Parathyroid adenoma (tissue), 2 donors: ENCODE measurements around the gene TMEM255B.

Source experiments
- H2AFZ ChIP-seq: fragments of 300-600 bp; sonication (generic); one replicate; pipeline ENCODE4 v1.7.0; 2017; ENCODE audit warnings: antibody characterized with exemption, mild to moderate bottlenecking
- H3K27ac ChIP-seq: fragments of 300-600 bp; sonication (generic); one replicate; pipeline ENCODE4 v1.7.0; 2017
- H3K27me3 ChIP-seq: fragments of 300-600 bp; sonication (generic); one replicate; pipeline ENCODE4 v1.7.0; 2017; ENCODE audit warnings: low read length; ENCODE audit not compliant: control insufficient read depth, insufficient read depth
- H3K36me3 ChIP-seq: fragments of 300-600 bp; sonication (generic); one replicate; pipeline ENCODE4 v1.7.0; 2017; ENCODE audit warnings: low read length; ENCODE audit not compliant: control insufficient read depth, insufficient read depth
- H3K4me1 ChIP-seq: fragments of 300-600 bp; sonication (generic); one replicate; pipeline ENCODE4 v1.7.0; 2017; ENCODE audit warnings: control low read depth
- H3K4me2 ChIP-seq: fragments of 300-600 bp; sonication (generic); one replicate; pipeline ENCODE4 v1.7.0; 2017; ENCODE audit warnings: low read length
- H3K4me3 ChIP-seq: fragments of 300-600 bp; sonication (generic); one replicate; pipeline ENCODE4 v1.7.0; 2017; ENCODE audit warnings: low read depth, low read length
- H3K79me2 ChIP-seq: fragments of 300-600 bp; sonication (generic); one replicate; pipeline ENCODE4 v1.7.0; 2017; ENCODE audit warnings: control low read depth
- H3K9ac ChIP-seq: fragments of 300-600 bp; sonication (generic); one replicate; pipeline ENCODE4 v1.7.0; 2017; ENCODE audit warnings: mild to moderate bottlenecking
- H3K9me3 ChIP-seq: fragments of 300-600 bp; sonication (generic); one replicate; pipeline ENCODE4 v1.7.0; 2017; ENCODE audit warnings: low read length; ENCODE audit not compliant: control insufficient read depth
- TF ChIP-seq, protein P1 (sequence below): fragments of 300-600 bp; sonication (generic); IDR thresholded peaks from one replicate; pipeline ENCODE4 v1.7.0; 2017; ENCODE audit warnings: antibody characterized with exemption, mild to moderate bottlenecking
- donor health status: primary hyperparathyroidism.

The TMEM255B gene

GRCh38 chr13:113764793-113765563 lies 6.0 kb downstream of the TMEM255B start:
- Histone ChIP-seq H3K9me3 (no peaks in the 10 kb centered on the region), H3K4me1 (no peaks in the 10 kb centered on the region), H3K9ac (no peak overlapping the region), H3K4me2 (no peak overlapping the region), H3K27ac (no peak overlapping the region), H2AFZ (no peak overlapping the region), H3K27me3 (no peaks in the 10 kb centered on the region), H3K79me2 (no peaks in the 10 kb centered on the region), H3K36me3 (no peaks in the 10 kb centered on the region), H3K4me3 (no peak overlapping the region)
- TF ChIP-seq, protein P1, sequence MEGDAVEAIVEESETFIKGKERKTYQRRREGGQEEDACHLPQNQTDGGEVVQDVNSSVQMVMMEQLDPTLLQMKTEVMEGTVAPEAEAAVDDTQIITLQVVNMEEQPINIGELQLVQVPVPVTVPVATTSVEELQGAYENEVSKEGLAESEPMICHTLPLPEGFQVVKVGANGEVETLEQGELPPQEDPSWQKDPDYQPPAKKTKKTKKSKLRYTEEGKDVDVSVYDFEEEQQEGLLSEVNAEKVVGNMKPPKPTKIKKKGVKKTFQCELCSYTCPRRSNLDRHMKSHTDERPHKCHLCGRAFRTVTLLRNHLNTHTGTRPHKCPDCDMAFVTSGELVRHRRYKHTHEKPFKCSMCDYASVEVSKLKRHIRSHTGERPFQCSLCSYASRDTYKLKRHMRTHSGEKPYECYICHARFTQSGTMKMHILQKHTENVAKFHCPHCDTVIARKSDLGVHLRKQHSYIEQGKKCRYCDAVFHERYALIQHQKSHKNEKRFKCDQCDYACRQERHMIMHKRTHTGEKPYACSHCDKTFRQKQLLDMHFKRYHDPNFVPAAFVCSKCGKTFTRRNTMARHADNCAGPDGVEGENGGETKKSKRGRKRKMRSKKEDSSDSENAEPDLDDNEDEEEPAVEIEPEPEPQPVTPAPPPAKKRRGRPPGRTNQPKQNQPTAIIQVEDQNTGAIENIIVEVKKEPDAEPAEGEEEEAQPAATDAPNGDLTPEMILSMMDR, result no peak

- TF ChIP-seq, protein P1, result no peak
- no peak overlapping the region for H2AFZ ChIP-seq
Observed at GRCh38 chr13:113765564-113765910, 6.5 kb downstream of the TMEM255B start.

DNA sequence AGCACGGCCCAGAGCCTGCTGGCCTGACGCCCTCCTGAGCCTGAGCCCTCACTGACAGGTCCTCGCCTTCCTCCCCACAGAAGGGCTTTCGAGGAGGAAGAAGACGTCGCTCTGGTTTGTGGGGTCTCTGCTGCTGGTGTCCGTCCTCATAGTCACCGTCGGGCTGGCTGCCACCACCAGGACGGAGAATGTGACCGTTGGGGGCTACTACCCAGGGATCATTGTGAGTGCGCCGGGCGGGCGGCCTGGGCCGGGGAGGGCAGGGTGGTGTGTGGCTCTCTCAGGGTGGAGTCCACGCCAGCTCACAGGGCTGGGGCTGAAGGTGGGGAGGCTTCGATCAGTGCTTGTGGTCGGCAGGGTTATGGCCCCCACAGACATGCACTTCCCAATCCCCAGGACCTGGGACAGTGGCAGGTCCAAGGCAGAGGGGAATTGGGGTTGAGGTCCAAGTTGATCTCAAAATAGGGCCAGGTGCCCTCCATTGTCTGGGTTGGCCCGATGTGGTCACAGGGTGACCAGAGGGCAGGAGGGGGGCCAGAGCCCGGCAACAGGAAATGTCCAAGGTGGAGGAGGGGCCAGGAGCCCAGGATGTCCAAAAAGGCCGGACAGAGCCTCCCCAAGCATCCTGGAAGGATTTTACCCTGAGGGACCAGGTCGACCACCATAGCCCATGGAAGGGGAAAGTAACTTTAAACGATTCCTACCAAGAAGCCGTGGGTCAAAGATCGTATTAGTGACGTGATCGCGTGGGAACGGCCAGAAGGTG lies 7.2 kb downstream of the TMEM255B start:
- H3K9me3 ChIP-seq, result no peaks in the 10 kb centered on the region
- H3K4me3 ChIP-seq, result no peak overlapping the region
- no peak overlapping the region for H2AFZ ChIP-seq
- H3K4me2 ChIP-seq, result no peak overlapping the region
- TF ChIP-seq, protein P1, result no peak
- no peak overlapping the region for H3K9ac ChIP-seq
- no peaks in the 10 kb centered on the region for H3K79me2 ChIP-seq
- H3K36me3 ChIP-seq, result no peaks in the 10 kb centered on the region
- no peaks in the 10 kb centered on the region for H3K4me1 ChIP-seq
- H3K27ac ChIP-seq, result no peak overlapping the region
- no peaks in the 10 kb centered on the region for H3K27me3 ChIP-seq

More at GRCh38 chr13:113765564-113765910, 6.5 kb downstream of the TMEM255B start:
- Histone ChIP-seq H3K4me1 (no peaks in the 10 kb centered on the region), H3K27ac (no peak overlapping the region), H3K9ac (no peak overlapping the region), H3K4me3 (no peak overlapping the region), H3K27me3 (no peaks in the 10 kb centered on the region), H3K4me2 (no peak overlapping the region), H3K36me3 (no peaks in the 10 kb centered on the region), H3K9me3 (no peaks in the 10 kb centered on the region), H3K79me2 (no peaks in the 10 kb centered on the region)

DNA sequence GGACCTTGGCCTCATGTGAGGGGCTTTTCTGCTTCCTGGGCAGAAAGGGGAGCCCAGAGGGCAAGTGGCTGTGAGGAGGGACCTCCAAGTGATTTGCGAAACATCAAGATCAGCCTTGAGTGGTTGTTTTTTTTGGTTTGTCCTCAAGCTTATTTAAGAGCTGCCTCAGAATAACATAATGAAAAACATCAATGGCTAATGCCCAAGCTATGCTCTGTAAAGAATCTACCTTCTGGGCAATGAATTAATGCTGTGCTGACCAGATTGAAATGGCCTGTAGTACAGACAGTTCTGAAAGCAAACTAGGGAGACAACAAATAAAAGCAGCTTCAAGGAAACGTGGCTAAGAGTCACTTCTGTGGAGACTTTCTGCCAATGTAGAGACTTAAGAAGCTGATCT lies 8.3 kb downstream of the TMEM255B start:
- Histone ChIP-seq H3K9ac (no peak overlapping the region), H3K4me1 (no peaks in the 10 kb centered on the region), H2AFZ (no peak overlapping the region), H3K4me3 (no peak overlapping the region), H3K4me2 (no peak overlapping the region), H3K27ac (no peak overlapping the region), H3K36me3 (no peaks in the 10 kb centered on the region), H3K79me2 (no peaks in the 10 kb centered on the region), H3K27me3 (no peaks in the 10 kb centered on the region), H3K9me3 (no peaks in the 10 kb centered on the region)
- TF ChIP-seq, protein P1, result no peak
